ENCODE data around the gene WSB1. TPM values are rescaled to one million over a fixed set of nuclear protein-coding genes. Genes with fewer than 3 reads are reported as not detected.
A peak's percentile ranks its signal among the peaks of the same experiment; 100 is the strongest.

WSB1 gene
- total and polyA plus RNA-seq, 4 experiments from 2014 or later = 122 to 157 (median 141) TPM

DNA sequence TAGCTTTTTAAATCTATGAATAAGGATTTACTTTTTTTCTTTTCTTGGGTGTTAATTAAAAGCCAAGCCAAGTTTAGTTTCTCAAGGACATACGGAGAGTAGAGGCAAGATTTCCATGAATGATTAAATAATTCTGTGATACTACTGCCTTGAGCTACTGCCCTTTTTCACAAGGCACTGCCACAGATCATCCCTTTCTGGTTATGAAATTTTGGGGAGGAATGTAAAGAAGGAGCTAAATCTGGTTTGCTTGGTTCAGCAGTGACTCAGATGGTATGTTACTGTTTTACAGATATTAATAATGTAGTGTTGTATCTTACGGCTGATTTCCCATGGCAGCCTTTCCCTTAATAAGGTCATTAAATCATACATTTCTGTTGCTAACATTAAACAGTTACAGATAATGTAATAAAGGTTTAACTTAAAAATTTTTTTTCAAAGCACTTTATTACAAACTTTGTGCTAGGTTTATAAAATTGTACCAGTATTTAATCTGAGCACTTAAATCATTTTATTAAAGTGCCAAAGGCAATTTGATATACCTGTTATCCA lies 2.6 kb downstream of the WSB1 start:
- POLR2A ChIA-PET (ENCODE audit: partially characterized antibody) = interaction anchor here (1.0 to 3.4 kb wide), 4 partner anchors 9 to 160 kb away, joined by 4 to 33 read pairs (median 10); partner anchors contain the start of gene KSR1
- Mint-ChIP-seq H3K36me3 (peaks cover 0 to 21% of the 10 kb centered on the region in 2 donors), H3K27ac (peak overlapping the region; percentile 88 to 100 (median 100)), H3K27me3 (no peaks in the 10 kb centered on the region), H3K4me1 (peaks cover 39 to 76% (median 54%) of the 10 kb centered on the region in 4 donors), H3K4me3 (peak overlapping the region; percentile 93 to 100 (median 97)), H3K9me3 (peaks cover 0 to 4% (median 0%) of the 10 kb centered on the region in 8 donors)
- Histone ChIP-seq H3K4me1 (ENCODE audit: insufficient read depth, low read length) (peaks cover 70% of the 10 kb centered on the region), H3K27me3 (ENCODE audit: insufficient read depth, low read length) (no peaks in the 10 kb centered on the region), H3K4me3 (ENCODE audit: low read length in 2 of 2) (peak overlapping the region; percentile 96 to 98), H3K9me3 (ENCODE audit: control insufficient read depth in 1 of 2, low read length in 2 of 2) (no peaks in the 10 kb centered on the region), H3K27ac (ENCODE audit: low read depth, low read length) (peak overlapping the region; percentile 31), H3K36me3 (ENCODE audit: insufficient read depth, low read length) (no peaks in the 10 kb centered on the region)
- intact Hi-C loops (cut with micrococcal nuclease) = no loop called here
- no peak for DNase-seq
- CTCF ChIA-PET (ENCODE audit: partially characterized antibody) = interaction anchor here (1.0 to 4.1 kb wide), 2 partner anchors 58 to 60 kb away, joined by 4 to 26 read pairs; no protein-coding TSS in a partner anchor

DNA sequence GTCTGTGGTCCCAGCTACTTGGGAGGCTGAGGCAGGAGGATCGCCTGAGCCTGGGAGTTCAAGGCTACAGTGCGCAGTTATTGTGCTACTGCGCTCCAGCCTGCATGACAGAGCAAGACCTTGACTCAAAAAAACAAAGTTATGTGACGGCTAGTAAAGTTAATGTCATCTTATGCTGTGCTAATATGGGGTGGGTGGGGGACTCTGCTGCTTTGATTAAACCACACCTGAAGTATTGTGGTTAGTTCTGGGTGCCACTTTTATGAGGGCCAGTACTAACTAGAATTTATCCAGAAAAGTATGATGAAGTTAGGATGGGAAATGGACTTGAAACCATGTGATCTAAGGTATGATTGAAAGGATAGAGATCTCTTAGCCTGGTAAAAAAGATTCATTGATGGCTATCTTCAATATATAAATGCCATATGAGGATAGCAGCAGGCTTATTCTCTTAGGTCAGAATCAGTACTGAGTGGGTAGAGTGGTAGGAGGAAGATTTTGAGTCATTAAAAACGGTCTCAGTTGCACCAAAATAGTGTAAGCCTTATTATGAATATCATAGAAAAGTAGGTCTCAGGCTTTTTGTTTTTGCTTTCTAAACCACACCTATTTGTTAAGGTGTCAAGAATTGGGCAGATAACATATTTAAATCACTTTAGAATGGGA lies 5.6 kb downstream of the WSB1 start:
- intact Hi-C loops (cut with micrococcal nuclease) = no loop called here
- Mint-ChIP-seq H3K4me1 (peaks cover 42 to 81% (median 56%) of the 10 kb centered on the region in 4 donors), H3K9me3 (no peaks in the 10 kb centered on the region), H3K36me3 (peaks cover 0 to 35% of the 10 kb centered on the region in 2 donors), H3K4me3 (peak overlapping the region in 7 of 8 donors; percentile 4 to 77 (median 62)), H3K27me3 (no peaks in the 10 kb centered on the region), H3K27ac (peak overlapping the region in 6 of 7 donors; percentile 23 to 84 (median 50))
- H3K9me3 ChIP-seq (ENCODE audit: control insufficient read depth in 1 of 2, low read length in 2 of 2) = no peaks in the 10 kb centered on the region
- H3K27me3 ChIP-seq (ENCODE audit: insufficient read depth, low read length) = no peaks in the 10 kb centered on the region
- POLR2A ChIA-PET (ENCODE audit: partially characterized antibody) = interaction anchor here (1.3 kb wide), 1 partner anchor 10 kb away, joined by 4 read pairs; no protein-coding TSS in a partner anchor
- DNase-seq = no peak
- no peak overlapping the region for H3K4me3 ChIP-seq (ENCODE audit: low read length in 2 of 2)
- H3K36me3 ChIP-seq (ENCODE audit: insufficient read depth, low read length) = peaks cover under 1% of the 10 kb centered on the region
- H3K27ac ChIP-seq (ENCODE audit: low read depth, low read length) = no peak overlapping the region
- H3K4me1 ChIP-seq (ENCODE audit: insufficient read depth, low read length) = peaks cover 65% of the 10 kb centered on the region
- CTCF ChIA-PET (ENCODE audit: partially characterized antibody) = interaction anchor here (1.7 kb wide), 1 partner anchor 34 kb away, joined by 5 read pairs; no protein-coding TSS in a partner anchor

- Histone ChIP-seq H3K27me3 (ENCODE audit: insufficient read depth, low read length) (no peaks in the 10 kb centered on the region), H3K4me3 (ENCODE audit: low read length in 2 of 2) (no peak overlapping the region), H3K4me1 (ENCODE audit: insufficient read depth, low read length) (peaks cover 32% of the 10 kb centered on the region), H3K27ac (ENCODE audit: low read depth, low read length) (no peak overlapping the region), H3K36me3 (ENCODE audit: insufficient read depth, low read length) (peaks cover 23% of the 10 kb centered on the region), H3K9me3 (ENCODE audit: control insufficient read depth in 1 of 2, low read length in 2 of 2) (no peaks in the 10 kb centered on the region)
- peaks cover 12 to 55% of the 10 kb centered on the region in 2 donors for H3K36me3 Mint-ChIP-seq
- DNase-seq = no peak
- no peak overlapping the region for H3K27ac Mint-ChIP-seq
- ChIA-PET POLR2A (ENCODE audit: partially characterized antibody) (interaction anchor here (4.5 kb wide), 1 partner anchor 9 kb away, joined by 33 read pairs; the partner anchor contains the start of gene WSB1), CTCF (ENCODE audit: partially characterized antibody) (interaction anchor here (0.9 to 1.6 kb wide), 3 partner anchors 9 to 47 kb away, joined by 3 to 6 read pairs (median 4); partner anchors contain the start of gene WSB1)
- intact Hi-C loops (cut with micrococcal nuclease) = no loop called here
- H3K9me3 Mint-ChIP-seq = no peaks in the 10 kb centered on the region
- H3K4me3 Mint-ChIP-seq = no peak overlapping the region
- no peaks in the 10 kb centered on the region for H3K27me3 Mint-ChIP-seq
- H3K4me1 Mint-ChIP-seq = peaks cover 31 to 45% (median 38%) of the 10 kb centered on the region in 4 donors
Measured at GRCh38 chr17:27303734-27304133, 9.8 kb downstream of the WSB1 start.

DNA sequence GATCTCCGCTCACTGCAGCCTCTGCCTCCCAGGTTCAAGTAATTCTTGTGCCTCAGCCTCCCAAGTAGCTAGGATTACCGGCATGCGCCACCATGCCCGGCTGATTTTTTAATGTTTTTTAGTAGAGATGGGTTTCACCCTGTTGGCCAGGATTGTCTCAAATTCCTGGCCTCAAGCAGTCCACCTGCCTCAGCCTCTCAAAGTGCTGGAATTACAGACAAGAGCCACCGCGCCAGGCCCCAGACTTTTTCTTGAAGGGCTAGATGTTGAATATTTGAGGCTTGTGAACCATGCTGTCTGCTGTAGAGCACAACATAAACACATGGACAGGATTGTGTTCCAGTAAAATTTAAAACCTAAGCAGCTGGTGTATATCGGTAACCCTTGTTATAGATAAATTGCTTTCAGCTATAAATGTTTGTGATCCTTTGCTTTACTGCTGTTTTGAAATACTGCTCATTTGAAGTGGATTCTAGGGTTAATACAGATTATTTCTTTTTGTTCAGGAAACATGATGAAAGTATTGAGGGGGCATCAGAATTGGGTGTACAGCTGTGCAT lies 12.4 kb downstream of the WSB1 start:
- peaks cover 14 to 21% (median 17%) of the 10 kb centered on the region in 4 donors for H3K4me1 Mint-ChIP-seq
- POLR2A ChIA-PET (ENCODE audit: partially characterized antibody) = interaction anchor here (4.5 kb wide), 1 partner anchor 11 kb away, joined by 33 read pairs; the partner anchor contains the start of gene WSB1
- H3K27me3 ChIP-seq (ENCODE audit: insufficient read depth, low read length) = no peaks in the 10 kb centered on the region
- peaks cover 25 to 73% of the 10 kb centered on the region in 2 donors for H3K36me3 Mint-ChIP-seq
- H3K27ac Mint-ChIP-seq = peak overlapping the region in 1 of 7 donors; percentile 14
- CTCF ChIA-PET (ENCODE audit: partially characterized antibody) = interaction anchor here (1.0 to 2.0 kb wide), 3 partner anchors 16 to 69 kb away, joined by 3 to 6 read pairs (median 4); no protein-coding TSS in a partner anchor
- DNase-seq = no peak
- no peak overlapping the region for H3K27ac ChIP-seq (ENCODE audit: low read depth, low read length)
- H3K27me3 Mint-ChIP-seq = no peaks in the 10 kb centered on the region
- no peaks in the 10 kb centered on the region for H3K9me3 Mint-ChIP-seq
- H3K4me3 Mint-ChIP-seq = no peak overlapping the region
- intact Hi-C loops (cut with micrococcal nuclease) = no loop called here
- peaks cover 47% of the 10 kb centered on the region for H3K36me3 ChIP-seq (ENCODE audit: insufficient read depth, low read length)
- no peaks in the 10 kb centered on the region for H3K9me3 ChIP-seq (ENCODE audit: control insufficient read depth in 1 of 2, low read length in 2 of 2)
- H3K4me1 ChIP-seq (ENCODE audit: insufficient read depth, low read length) = peaks cover 6% of the 10 kb centered on the region
- H3K4me3 ChIP-seq (ENCODE audit: low read length in 2 of 2) = no peak overlapping the region

- no peaks in the 10 kb centered on the region for H3K4me1 ChIP-seq (ENCODE audit: insufficient read depth, low read length)
Measured at GRCh38 chr17:27310565-27311110, 16.7 kb downstream of the WSB1 start.

DNA sequence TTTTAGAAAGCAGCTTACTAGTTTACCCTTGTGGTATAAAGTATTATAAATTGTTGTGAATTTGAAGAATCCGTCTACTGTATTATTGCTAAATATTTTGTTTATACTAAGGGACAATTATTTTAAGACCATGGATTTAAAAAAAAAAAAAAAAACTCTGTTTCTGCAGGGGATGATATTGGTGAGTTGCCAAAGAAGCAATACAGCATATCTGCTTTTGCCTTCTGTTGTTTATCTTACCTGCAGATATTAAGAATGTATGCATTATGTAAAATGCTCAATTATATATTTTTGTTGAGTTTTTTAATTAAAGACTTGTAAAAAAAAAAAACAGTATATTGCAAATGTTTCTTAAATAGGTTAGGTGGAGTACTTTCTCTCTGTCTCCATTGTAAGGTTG lies 19.4 kb downstream of the WSB1 start:
- Histone ChIP-seq H3K9me3 (ENCODE audit: control insufficient read depth in 1 of 2, low read length in 2 of 2) (no peaks in the 10 kb centered on the region), H3K4me3 (ENCODE audit: low read length in 2 of 2) (no peak overlapping the region), H3K27ac (ENCODE audit: low read depth, low read length) (no peak overlapping the region), H3K27me3 (ENCODE audit: insufficient read depth, low read length) (no peaks in the 10 kb centered on the region), H3K36me3 (ENCODE audit: insufficient read depth, low read length) (peaks cover 66% of the 10 kb centered on the region), H3K4me1 (ENCODE audit: insufficient read depth, low read length) (no peaks in the 10 kb centered on the region)
- Mint-ChIP-seq H3K36me3 (peaks cover 64 to 75% of the 10 kb centered on the region in 2 donors), H3K4me1 (peaks cover 0 to 1% (median 0%) of the 10 kb centered on the region in 4 donors), H3K27me3 (no peaks in the 10 kb centered on the region), H3K27ac (no peak overlapping the region), H3K9me3 (no peaks in the 10 kb centered on the region), H3K4me3 (no peak overlapping the region)
- intact Hi-C loops (cut with micrococcal nuclease) = no loop called here
- no peak for DNase-seq
- ChIA-PET POLR2A (ENCODE audit: partially characterized antibody) (interaction anchor here (2.2 kb wide), 1 partner anchor 19 kb away, joined by 13 read pairs; the partner anchor contains the start of gene WSB1), CTCF (ENCODE audit: partially characterized antibody) (interaction anchor here (1.1 kb wide), 1 partner anchor 20 kb away, joined by 3 read pairs; the partner anchor contains the start of gene WSB1)

More at GRCh38 chr17:27310565-27311110, 16.7 kb downstream of the WSB1 start:
- peaks cover 0 to 4% (median 4%) of the 10 kb centered on the region in 4 donors for H3K4me1 Mint-ChIP-seq
- no peaks in the 10 kb centered on the region for H3K27me3 Mint-ChIP-seq
- ChIA-PET CTCF (ENCODE audit: partially characterized antibody) (interaction anchor here (1.4 kb wide), 1 partner anchor 74 kb away, joined by 3 read pairs; no protein-coding TSS in a partner anchor), POLR2A (ENCODE audit: partially characterized antibody) (interaction anchor here (2.2 kb wide), 1 partner anchor 16 kb away, joined by 10 read pairs; the partner anchor contains the start of gene WSB1)
- no peaks in the 10 kb centered on the region for H3K27me3 ChIP-seq (ENCODE audit: insufficient read depth, low read length)
- no peak overlapping the region for H3K27ac ChIP-seq (ENCODE audit: low read depth, low read length)
- no peak overlapping the region for H3K4me3 Mint-ChIP-seq
- peaks cover 69% of the 10 kb centered on the region for H3K36me3 ChIP-seq (ENCODE audit: insufficient read depth, low read length)
- no peak overlapping the region for H3K4me3 ChIP-seq (ENCODE audit: low read length in 2 of 2)
- DNase-seq = no peak
- no peaks in the 10 kb centered on the region for H3K9me3 Mint-ChIP-seq
- no peaks in the 10 kb centered on the region for H3K9me3 ChIP-seq (ENCODE audit: control insufficient read depth in 1 of 2, low read length in 2 of 2)
- H3K27ac Mint-ChIP-seq = peak overlapping the region in 1 of 7 donors; percentile 6
- intact Hi-C loops (cut with micrococcal nuclease) = no loop called here
- peaks cover 59 to 78% of the 10 kb centered on the region in 2 donors for H3K36me3 Mint-ChIP-seq
